SK-N-SH treated with all-trans-retinoic acid at 6 μM for 48 hours (cell line): Measurements from ENCODE around the gene SMIM27.

Experiments used
- CSRNP3 ChIP-seq: fragments of 250-450 bp; sonication (Bioruptor Pico); IDR thresholded peaks from 2 replicates; pipeline ENCODE4 v1.5.1; 2021; ENCODE audit warnings: mild to moderate bottlenecking, moderate library complexity
- OSR1 ChIP-seq: fragments of 250-450 bp; sonication (Bioruptor Pico); IDR thresholded peaks from 2 replicates; pipeline ENCODE4 v1.8.0; 2022; ENCODE audit warnings: moderate library complexity, mild to moderate bottlenecking, inconsistent platforms
- TSHZ2 ChIP-seq: fragments of 250-450 bp; sonication (Bioruptor Pico); IDR thresholded peaks from 2 replicates; pipeline ENCODE4 v1.5.0; 2020; ENCODE audit warnings: mild to moderate bottlenecking, moderate library complexity
- ZFP3 ChIP-seq: fragments of 250-450 bp; sonication (Bioruptor Pico); IDR thresholded peaks from 2 replicates; pipeline ENCODE4 v1.5.0; 2020; ENCODE audit warnings: mild to moderate bottlenecking, moderate library complexity

- TF ChIP-seq TSHZ2 (CRISPR knock-in tag) = no peak
- TF ChIP-seq OSR1 (CRISPR knock-in tag) = no peak
- no peak for TF ChIP-seq CSRNP3 (CRISPR knock-in tag)
- TF ChIP-seq ZFP3 (CRISPR knock-in tag) = no peak
Measured at GRCh38 chr9:32578976-32579375, 26.8 kb downstream of the SMIM27 start.
